ENCODE measurements around the gene LDHD. TPM values are rescaled to one million over a fixed set of nuclear protein-coding genes. Genes with fewer than 3 reads are reported as not detected.

LDHD gene
- polyA plus RNA-seq, 1 donor (not counting 4 experiments of a cell fraction or from before 2014, with no cell fraction given) = 0.34 TPM

GRCh38 chr16:75127713-75128415 lies 11.3 kb upstream of the LDHD start:
- Histone ChIP-seq H3K9me1 (ENCODE audit: control insufficient read depth, extremely low read depth, insufficient read depth, low read length) (no peaks in the 10 kb centered on the region), H3K27ac (ENCODE audit: control insufficient read depth, insufficient read depth, low read length) (no peak overlapping the region)
- no peak for FAIRE-seq

DNA sequence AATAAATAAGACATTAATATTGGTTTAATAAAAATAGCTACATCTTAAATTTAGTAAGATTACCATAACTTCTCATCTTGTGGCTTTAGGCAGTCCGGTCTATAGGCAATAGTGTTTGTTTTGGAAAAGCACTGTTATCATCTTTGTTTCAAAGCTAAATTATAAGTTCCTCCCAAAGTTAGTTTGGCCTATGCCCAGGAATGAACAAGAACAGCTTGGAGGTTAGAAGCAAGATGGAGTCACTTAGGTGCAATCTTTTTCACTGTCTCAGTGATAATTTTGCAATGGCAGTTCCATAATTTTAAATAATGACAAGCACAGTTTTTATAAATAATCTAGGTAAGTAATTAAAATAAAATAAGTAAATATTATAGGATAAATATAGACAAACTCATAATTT lies 6.0 kb upstream of the LDHD start:
- no peak for TF ChIP-seq CTCF (optimal IDR thresholded peaks at IDR 0.05 in 1 of 3, IDR thresholded peaks at IDR 0.05 in 1 of 3, conservative IDR thresholded peaks at IDR 0.05 in 1 of 3; ENCODE audit: extremely low read depth in 1 of 3, insufficient read depth in 2 of 3, low read length in 3 of 3)
- TF ChIP-seq EZH2 (IDR thresholded peaks at IDR 0.05; ENCODE audit: low read length) = no peak
- H3K9me3 ChIP-seq (ENCODE audit: control insufficient read depth, low read depth, low read length) = peaks cover 4% of the 10 kb centered on the region

More at GRCh38 chr16:75127713-75128415, 11.3 kb upstream of the LDHD start:
- H3K9me3 ChIP-seq (ENCODE audit: control insufficient read depth, low read depth, low read length) = no peaks in the 10 kb centered on the region
- H4K20me1 ChIP-seq (ENCODE audit: control insufficient read depth, extremely low read depth, insufficient read depth, low read length) = no peaks in the 10 kb centered on the region
- H3K9ac ChIP-seq (ENCODE audit: control insufficient read depth, extremely low read depth, insufficient read depth, low read length) = no peak overlapping the region
- no peaks in the 10 kb centered on the region for H3K4me1 ChIP-seq (ENCODE audit: control insufficient read depth, extremely low read depth, insufficient read depth, low read length)
- H2AFZ ChIP-seq (ENCODE audit: control insufficient read depth, low read length) = no peak overlapping the region
- no peak for TF ChIP-seq EZH2 (IDR thresholded peaks at IDR 0.05; ENCODE audit: low read length)
- no peak for TF ChIP-seq CTCF (optimal IDR thresholded peaks at IDR 0.05 in 1 of 3, IDR thresholded peaks at IDR 0.05 in 1 of 3, conservative IDR thresholded peaks at IDR 0.05 in 1 of 3; ENCODE audit: extremely low read depth in 1 of 3, insufficient read depth in 2 of 3, low read length in 3 of 3)
- no peak overlapping the region for H3K4me3 ChIP-seq (ENCODE audit: control insufficient read depth in 2 of 3, extremely low read depth in 1 of 3, insufficient read depth in 2 of 3, low read depth in 1 of 3, low read length in 3 of 3)
- H3K36me3 ChIP-seq (ENCODE audit: control insufficient read depth in 2 of 2, extremely low read depth in 1 of 2, insufficient read depth in 2 of 2, low read length in 2 of 2) = no peaks in the 10 kb centered on the region
- H3K4me2 ChIP-seq (ENCODE audit: control insufficient read depth, extremely low read depth, insufficient read depth, low read depth, low read length) = no peak overlapping the region
- no peaks in the 10 kb centered on the region for H3K27me3 ChIP-seq (ENCODE audit: control insufficient read depth, extremely low read depth, insufficient read depth, low read length)
- no peaks in the 10 kb centered on the region for H3K79me2 ChIP-seq (ENCODE audit: control insufficient read depth, insufficient read depth, low read length)
- dilution Hi-C loops (cut with MboI; ENCODE audit: extremely low pct_ligation_motif_present, low sequenced_read_pairs) = no loop called here
- no peak for DNase-seq (ENCODE audit: low read depth, low spot score)

More for the DNA sequence above, 6.0 kb upstream of the LDHD start:
- H3K79me2 ChIP-seq (ENCODE audit: control insufficient read depth, insufficient read depth, low read length) = no peaks in the 10 kb centered on the region
- no peak overlapping the region for H2AFZ ChIP-seq (ENCODE audit: control insufficient read depth, low read length)
- H3K27ac ChIP-seq (ENCODE audit: control insufficient read depth, insufficient read depth, low read length) = no peak overlapping the region
- FAIRE-seq (no peak), DNase-seq (ENCODE audit: low read depth, low spot score) (no peak)
- no peaks in the 10 kb centered on the region for H3K36me3 ChIP-seq (ENCODE audit: control insufficient read depth in 2 of 2, extremely low read depth in 1 of 2, insufficient read depth in 2 of 2, low read length in 2 of 2)
- H3K9me1 ChIP-seq (ENCODE audit: control insufficient read depth, extremely low read depth, insufficient read depth, low read length) = no peaks in the 10 kb centered on the region
- no peak overlapping the region for H3K4me2 ChIP-seq (ENCODE audit: control insufficient read depth, extremely low read depth, insufficient read depth, low read depth, low read length)
- dilution Hi-C loops (cut with MboI; ENCODE audit: extremely low pct_ligation_motif_present, low sequenced_read_pairs) = no loop called here
- H4K20me1 ChIP-seq (ENCODE audit: control insufficient read depth, extremely low read depth, insufficient read depth, low read length) = no peaks in the 10 kb centered on the region
- no peak overlapping the region for H3K9ac ChIP-seq (ENCODE audit: control insufficient read depth, extremely low read depth, insufficient read depth, low read length)
- H3K4me3 ChIP-seq (ENCODE audit: control insufficient read depth in 2 of 3, extremely low read depth in 1 of 3, insufficient read depth in 2 of 3, low read depth in 1 of 3, low read length in 3 of 3) = no peak overlapping the region
- H3K27me3 ChIP-seq (ENCODE audit: control insufficient read depth, extremely low read depth, insufficient read depth, low read length) = no peaks in the 10 kb centered on the region
- no peaks in the 10 kb centered on the region for H3K4me1 ChIP-seq (ENCODE audit: control insufficient read depth, extremely low read depth, insufficient read depth, low read length)

Measured in keratinocyte (primary cell).